HTR-8/SVneo (cell line): ENCODE results near the gene PRSS33.

Experiments
- DNase-seq: peaks from one replicate; pipeline ENCODE4 v3.0.0; 2011; ENCODE audit warnings: low spot score, mixed read lengths; ENCODE audit not compliant: insufficient read length
- FAIRE-seq: peaks from 2 replicates; lab custom pipeline; 2011; peaks lifted over from hg19 to GRCh38; lab: Jason Lieb, UNC

The PRSS33 gene

GRCh38 chr16:2767140-2767731 lies 20.1 kb downstream of the PRSS33 start:
- no peak for FAIRE-seq
- DNase-seq = no peak

- no peak for DNase-seq
- no peak for FAIRE-seq
Observed at GRCh38 chr16:2766430-2767139, 20.8 kb downstream of the PRSS33 start.

GRCh38 chr16:2765462-2766404 lies 21.6 kb downstream of the PRSS33 start:
- DNase-seq (no peak), FAIRE-seq (no peak)

GRCh38 chr16:2764718-2765117 lies 22.6 kb downstream of the PRSS33 start:
- no peak for FAIRE-seq
- DNase-seq = no peak

- no peak for FAIRE-seq
- DNase-seq = no peak
Observed at GRCh38 chr16:2763173-2763572, 24.2 kb downstream of the PRSS33 start.

GRCh38 chr16:2762711-2763110 lies 24.6 kb downstream of the PRSS33 start:
- FAIRE-seq (no peak), DNase-seq (no peak)

- FAIRE-seq (no peak), DNase-seq (no peak)
Observed at GRCh38 chr16:2761886-2762583, 25.3 kb downstream of the PRSS33 start.

GRCh38 chr16:2761472-2761871 lies 25.9 kb downstream of the PRSS33 start:
- DNase-seq (no peak), FAIRE-seq (no peak)

GRCh38 chr16:2757344-2757743 lies 30.0 kb downstream of the PRSS33 start:
- DNase-seq (no peak), FAIRE-seq (no peak)

- DNase-seq (no peak), FAIRE-seq (no peak)
Observed at GRCh38 chr16:2756288-2757015, 30.9 kb downstream of the PRSS33 start.

GRCh38 chr16:2755158-2755557 lies 32.2 kb downstream of the PRSS33 start:
- DNase-seq = no peak
- FAIRE-seq = no peak

- DNase-seq = no peak
- FAIRE-seq = no peak
Observed at GRCh38 chr16:2753733-2754020, 33.7 kb downstream of the PRSS33 start.

GRCh38 chr16:2752850-2753732 lies 34.3 kb downstream of the PRSS33 start:
- peak; percentile 73 for DNase-seq
- FAIRE-seq = no peak

- FAIRE-seq = peak; percentile 49
- DNase-seq = peak; percentile 96
Observed at GRCh38 chr16:2752035-2752849, 35.1 kb downstream of the PRSS33 start, which contains the start of gene SRRM2. Gene SRRM2, plus strand, starts transcription at chr16:2752638. Its CDS starts 3,727 bp downstream, at chr16:2756365.

GRCh38 chr16:2751577-2752034 lies 35.8 kb downstream of the PRSS33 start:
- peak; percentile 78 for DNase-seq
- FAIRE-seq = no peak

GRCh38 chr16:2749936-2750335 lies 37.4 kb downstream of the PRSS33 start:
- FAIRE-seq (no peak), DNase-seq (no peak)

- DNase-seq = no peak
Observed at GRCh38 chr16:2749476-2749875, 37.9 kb downstream of the PRSS33 start.

More at GRCh38 chr16:2749476-2749875, 37.9 kb downstream of the PRSS33 start:
- no peak for FAIRE-seq
